HG03354 (cell line): ENCODE measurements around the gene PARD3.
A peak's percentile ranks its signal among the peaks of the same experiment; 100 is the strongest.

ENCODE experiments used
- ATAC-seq: cut with Tn5 transposase; IDR thresholded peaks from one replicate; pipeline ENCODE4 v1.9.1; 2021; ENCODE audit warnings: mild to moderate bottlenecking; ENCODE audit not compliant: unreplicated experiment, poor library complexity, severe bottlenecking

Gene PARD3

DNA sequence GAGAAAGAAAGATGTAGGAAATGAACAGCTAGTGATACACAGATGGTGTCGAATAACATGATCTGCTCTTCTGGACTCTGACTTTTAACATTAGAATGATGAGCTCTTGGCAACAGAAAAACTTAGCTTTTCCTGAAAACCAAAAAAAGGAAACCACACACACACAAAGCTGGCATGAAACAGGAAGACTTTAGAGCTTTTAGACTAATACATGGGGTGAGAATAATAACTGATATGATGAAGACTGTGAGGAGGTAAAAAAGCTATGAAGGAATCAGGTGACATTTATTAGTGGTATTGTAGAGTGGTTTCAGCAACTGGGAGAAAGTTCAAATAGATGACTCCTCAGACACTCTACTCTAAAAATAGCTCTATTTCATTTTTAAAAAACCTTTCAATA is 491.9 kb downstream of the PARD3 start:
- ATAC-seq: no peak

- no peak for ATAC-seq
Measured at GRCh38 chr10:34320265-34320664, 494.8 kb downstream of the PARD3 start.

DNA sequence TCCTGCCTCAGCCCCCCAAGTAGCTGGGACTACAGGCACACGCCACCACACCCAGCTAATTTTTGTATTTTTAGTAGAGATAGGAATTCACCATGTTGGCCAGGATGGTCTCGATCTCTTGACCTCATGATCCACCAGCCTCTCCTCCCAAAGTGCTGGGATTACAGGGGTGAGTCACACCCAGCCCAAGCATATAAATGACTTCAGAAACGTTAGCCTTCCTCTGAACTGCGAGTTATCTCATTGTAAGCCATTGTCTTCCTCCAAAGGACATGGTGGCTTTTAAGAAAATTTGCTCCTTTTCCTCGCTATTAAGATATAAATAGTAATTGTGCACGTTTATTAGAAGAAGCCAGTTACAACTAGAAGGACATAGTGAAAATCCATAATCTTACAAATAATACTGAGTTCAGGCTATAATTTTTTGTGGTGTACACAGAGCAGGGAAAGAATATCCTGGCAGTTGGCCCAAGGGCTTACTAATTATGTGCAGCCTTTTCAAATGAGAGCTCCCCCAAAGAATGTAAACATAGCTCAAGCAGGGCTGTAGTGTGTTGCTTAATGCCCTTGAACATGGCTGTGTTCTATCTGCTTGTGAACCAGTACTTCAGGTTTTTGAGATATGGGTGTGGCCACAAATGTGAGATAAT is 495.8 kb downstream of the PARD3 start:
- ATAC-seq: no peak

- no peak for ATAC-seq
Measured at GRCh38 chr10:34316154-34316553, 498.9 kb downstream of the PARD3 start.

DNA sequence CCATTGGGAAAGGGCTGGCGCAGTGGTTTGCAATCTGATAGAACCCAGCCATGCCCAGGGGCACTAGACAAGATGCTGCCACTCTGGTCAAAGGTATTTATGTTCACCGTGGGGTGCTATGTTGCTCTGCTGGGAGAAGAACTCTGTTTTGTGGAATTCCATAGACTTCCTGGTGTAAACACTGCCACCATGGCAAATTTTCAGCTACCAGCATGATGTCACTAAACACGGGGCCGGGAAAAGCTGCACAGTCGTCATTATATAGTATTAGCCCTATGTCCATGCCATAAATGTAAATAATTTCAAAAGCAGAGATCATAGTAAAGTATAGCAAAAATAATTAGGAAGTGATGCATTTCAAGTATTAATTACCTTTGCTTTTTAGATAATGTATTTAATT is 500.6 kb downstream of the PARD3 start:
- no peak for ATAC-seq

DNA sequence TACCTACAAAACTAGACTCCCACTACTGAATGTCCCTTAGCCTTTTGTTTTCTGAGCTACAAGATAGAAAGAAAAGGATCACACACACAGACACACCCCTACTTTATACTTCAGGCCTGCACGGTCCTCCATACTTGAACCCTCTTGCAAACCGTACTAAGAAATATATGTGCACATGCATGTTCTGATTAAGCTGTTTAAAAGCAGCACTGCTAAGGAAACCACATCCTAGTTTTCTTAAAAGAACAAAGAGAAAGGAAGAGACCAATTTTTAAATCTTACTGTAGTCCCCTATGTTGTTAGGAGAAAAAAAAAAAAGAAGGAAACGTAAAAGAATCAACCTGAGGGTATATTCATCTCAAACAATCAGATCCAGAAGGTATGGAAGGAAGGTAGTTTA is 501.2 kb downstream of the PARD3 start:
- no peak for ATAC-seq

DNA sequence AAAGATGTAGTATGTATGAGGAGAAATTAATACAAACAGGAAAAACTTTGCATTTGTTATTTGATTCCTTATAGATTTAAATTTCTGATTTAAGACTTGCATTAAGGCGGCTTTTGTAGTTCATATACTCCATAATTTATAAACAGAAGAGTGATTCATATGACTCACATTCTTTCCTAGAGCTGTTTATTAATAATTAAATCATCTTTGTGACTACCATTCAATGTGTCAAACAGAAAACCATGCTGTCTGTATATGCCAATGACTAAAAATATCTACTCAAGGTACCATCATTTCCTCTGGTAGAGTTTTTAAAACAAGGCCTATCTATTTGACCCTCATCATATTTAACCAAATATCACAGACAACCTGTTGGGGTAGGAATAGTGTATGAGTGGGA is 501.7 kb downstream of the PARD3 start:
- ATAC-seq: no peak

GRCh38 chr10:34311679-34312078 is 503.4 kb downstream of the PARD3 start:
- no peak for ATAC-seq

DNA sequence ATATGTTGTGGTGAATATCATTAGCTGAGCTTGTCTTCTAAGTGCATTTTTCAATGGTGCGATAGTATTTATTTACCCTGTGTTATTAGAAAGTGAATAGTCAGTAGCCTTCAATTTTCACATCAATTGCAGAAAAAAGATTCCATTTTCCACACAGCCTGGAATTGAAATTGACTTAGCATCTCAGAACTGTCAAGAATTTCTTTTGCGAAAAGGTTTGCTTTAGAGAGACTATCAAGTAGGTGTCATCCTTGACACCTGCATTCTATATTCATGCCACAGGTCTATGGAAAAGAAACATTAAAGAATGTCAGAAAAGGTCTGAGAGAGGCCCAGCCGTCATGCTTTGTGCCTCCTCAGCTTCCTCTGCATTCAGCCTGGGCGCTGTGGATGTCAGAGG is 504.9 kb downstream of the PARD3 start:
- ATAC-seq: no peak

DNA sequence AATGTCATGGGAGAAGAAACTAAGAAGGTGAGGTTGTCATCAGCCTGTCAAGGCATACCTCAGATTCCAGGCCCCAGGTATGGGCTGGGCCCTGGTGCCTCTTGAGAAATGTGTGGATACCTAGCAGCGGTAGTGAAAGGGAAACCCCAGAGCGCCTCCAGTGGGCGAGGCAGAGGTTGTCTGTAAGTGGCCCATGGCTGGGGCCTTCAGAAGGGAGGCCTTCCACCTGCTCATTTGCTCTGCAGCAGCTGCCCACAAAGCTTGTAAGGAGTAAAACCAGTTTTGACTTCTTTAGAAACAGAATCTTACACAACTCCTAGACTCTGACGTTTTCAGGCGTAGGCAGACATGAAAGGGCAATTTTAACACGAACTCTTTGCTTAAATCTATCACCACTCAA is 509.9 kb downstream of the PARD3 start:
- peak; percentile 93 for ATAC-seq

DNA sequence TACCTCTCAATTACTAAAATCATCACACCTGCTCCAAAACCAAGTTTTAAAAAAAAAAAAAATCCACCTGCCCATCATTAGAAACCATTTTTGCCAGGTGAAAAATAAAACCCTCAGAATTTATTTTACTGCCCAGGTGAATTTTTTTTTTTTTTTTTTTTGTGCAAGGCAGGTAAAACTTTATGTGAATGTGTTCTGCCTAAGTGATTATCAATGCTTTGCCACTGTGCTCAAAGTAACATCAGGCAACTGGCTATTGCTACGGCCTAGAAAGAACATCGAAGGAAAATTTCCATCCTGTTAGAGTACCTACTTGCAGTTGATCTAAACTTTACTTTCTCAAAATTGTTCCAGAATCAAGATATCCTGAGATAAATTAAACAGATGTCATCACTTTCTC is 512.1 kb downstream of the PARD3 start:
- ATAC-seq: no peak

DNA sequence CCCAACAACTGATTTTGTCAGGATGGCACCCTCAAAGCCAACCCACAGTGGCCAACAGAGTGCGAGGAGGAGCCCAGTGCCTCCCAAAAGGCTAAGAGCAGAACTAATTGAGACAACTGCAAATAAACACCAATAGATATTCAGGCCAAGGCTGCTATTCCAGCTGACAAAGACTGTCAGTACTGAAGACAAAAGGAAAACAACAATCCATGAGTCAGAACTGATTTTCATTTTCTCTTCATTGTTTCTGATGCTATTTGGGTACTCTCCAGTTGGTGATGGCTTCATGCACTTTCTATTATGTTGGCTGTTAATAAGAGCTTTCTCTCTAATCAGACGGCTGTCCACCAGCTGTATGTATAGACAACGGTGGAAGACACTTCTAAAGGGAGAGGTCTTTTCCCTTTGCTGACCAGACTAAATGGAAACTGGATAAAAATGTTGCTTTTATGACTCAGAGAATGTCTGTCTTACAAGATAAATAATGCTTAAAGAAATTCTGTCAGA is 515.9 kb downstream of the PARD3 start:
- peak; percentile 59 for ATAC-seq

DNA sequence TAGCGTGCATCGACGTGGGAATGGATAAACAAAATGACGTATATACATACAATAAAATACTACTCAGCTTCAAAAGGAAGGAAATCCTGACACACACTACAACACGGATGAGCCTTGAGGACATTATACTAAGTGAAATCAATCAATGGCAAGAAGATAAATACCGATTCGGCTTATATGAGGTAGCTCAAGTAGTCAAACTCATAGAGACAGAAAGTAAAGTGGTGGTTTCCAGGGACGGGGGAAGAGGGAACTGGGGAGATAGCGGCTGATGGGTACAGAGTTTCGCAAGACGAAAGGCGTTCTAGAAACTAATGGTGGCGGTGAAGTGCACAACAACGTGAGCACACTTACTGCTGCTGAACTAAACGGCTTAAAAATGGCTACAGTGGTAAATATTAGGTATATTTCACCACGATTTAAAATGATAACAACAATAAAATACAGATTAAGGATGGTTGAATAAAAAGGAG is 516.7 kb downstream of the PARD3 start:
- ATAC-seq: no peak

DNA sequence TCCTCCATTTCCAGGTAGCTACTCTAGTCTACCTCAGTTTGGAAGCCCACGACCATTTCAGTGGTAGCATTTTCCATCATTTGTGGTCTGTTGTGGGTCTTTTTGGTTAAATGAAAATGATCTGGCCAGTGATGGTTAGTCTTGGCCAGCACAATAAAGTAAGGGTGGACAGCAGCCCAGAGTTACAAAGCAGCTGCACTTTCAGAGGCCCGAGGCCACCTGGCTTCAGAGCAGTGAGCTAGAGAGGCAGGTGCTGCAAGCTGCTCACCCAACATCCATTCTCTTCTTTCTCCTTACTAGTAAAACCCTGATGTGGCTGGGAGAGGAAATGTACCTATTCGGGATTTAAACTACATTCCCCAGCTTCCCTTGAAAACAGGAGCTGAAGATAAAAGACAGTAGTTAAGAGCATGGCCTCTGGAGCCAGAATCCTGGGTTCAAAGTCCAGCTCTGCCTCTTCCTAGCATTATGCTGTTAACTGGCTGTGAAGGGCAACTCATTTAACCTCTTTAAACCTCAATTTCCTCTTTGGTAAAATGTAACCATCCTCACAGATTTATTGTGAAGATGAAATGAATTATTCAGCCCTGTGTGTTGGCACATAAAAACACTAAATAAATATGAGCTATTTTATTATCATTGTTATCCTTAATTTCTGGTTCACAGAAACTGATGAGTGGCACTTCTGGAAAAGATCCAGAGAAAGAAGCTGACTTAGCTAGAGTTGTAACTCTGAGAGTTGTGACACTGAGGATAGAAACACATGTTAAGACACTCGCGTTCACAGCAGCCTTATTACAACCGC is 517.4 kb downstream of the PARD3 start:
- no peak for ATAC-seq

- no peak for ATAC-seq
Measured at GRCh38 chr10:34295142-34295548, 520.0 kb downstream of the PARD3 start.

DNA sequence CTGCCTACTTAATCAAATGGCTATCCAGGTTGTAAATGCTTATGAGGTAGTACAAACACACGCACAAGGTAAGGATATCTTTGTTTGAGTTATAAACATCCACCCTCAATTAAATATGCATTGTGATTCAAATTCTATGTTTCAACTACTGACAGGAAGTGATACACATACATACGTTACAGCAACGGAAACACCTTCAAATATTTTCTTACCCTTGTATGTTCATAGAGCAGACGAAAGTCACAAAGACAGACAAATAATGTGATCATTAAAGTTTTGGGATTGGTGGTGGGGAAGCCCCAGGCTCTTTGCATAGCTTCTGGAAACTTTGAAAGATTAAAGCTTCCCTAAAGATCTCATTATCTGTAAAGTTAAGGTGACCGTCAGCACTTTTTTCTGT is 521.0 kb downstream of the PARD3 start:
- ATAC-seq: no peak

GRCh38 chr10:34292675-34293074 is 522.4 kb downstream of the PARD3 start:
- no peak for ATAC-seq

- no peak for ATAC-seq
Measured at GRCh38 chr10:34292194-34292565, 522.9 kb downstream of the PARD3 start.

DNA sequence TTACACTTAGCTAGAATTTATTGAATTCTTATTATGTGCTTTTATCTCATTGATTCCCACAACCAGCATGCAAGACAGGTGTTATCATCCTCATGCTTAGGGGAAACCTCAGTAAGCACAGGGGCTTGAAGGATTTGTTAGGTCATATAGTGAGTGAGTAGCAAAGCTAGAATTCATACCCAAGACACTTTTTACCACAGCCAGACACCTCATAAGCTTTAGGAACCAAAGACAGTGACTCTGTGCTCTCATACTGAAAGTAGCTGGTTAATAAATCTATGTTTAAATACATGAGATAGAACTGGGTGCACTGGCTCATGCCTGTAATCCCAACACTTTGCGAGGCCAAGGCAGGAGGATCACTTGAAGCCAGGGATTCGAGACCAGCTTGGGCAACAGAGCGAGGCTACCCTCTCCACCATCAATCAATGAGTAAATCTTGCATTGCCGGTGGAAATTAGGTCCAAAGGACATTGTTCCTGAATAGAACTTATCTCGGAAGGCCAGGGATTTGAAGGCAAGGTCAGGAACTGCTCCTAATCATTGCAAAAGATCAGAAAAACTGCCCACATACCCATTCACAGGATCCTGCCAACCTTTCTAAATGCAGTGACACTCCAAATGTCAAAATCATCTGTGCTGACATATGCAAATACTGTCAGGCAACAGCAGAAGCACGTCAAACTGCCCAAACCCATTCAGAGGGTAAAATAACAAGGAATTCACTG is 523.5 kb downstream of the PARD3 start:
- peak; percentile 93 for ATAC-seq

GRCh38 chr10:34290412-34291081 is 524.5 kb downstream of the PARD3 start:
- ATAC-seq: no peak
